ENCODE results near the gene NKD2. TPM values are rescaled to one million over a fixed set of nuclear protein-coding genes. Genes with fewer than 3 reads are reported as not detected.

NKD2 gene
- polyA plus RNA-seq, 1 of the 3 experiments (the other 2 are of a cell fraction), result not detected

DNA sequence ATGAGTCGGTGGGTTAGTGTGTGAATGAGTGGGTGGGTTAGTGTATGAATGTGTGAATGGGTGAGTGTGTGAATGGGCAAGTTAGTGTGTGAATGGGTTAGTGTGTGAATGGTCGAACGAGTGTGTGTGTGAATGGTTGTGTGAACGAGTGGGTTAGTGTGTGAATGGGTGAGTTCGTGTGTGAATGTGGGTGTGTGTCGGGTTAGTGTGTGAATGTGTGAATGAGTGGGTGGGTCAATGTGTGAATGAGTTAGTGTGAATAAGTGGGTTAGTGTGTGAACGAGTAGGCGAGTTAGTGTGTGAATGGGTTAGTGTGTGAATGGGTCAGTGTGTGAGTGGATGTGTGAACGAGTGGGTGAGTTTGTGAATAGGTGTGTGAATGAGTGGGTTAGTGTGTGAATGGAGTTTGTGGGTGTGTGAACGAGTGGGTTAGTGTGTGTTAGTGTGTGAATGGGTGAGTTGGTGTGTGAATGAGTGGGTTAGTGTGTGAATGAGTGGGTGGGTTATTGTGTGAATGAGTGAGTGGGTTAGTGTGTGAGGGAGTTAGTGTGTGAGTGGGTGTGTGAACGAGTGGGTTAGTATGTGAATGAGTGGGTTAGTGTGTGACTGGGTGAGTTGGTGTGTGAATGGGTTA lies 38.8 kb downstream of the NKD2 start:
- Histone ChIP-seq H3K9me3 (no peaks in the 10 kb centered on the region), H3K4me3 (ENCODE audit: low read depth in 2 of 2, low read length in 1 of 2) (no peak overlapping the region), H3K4me1 (ENCODE audit: control insufficient read depth in 1 of 2, insufficient read depth in 2 of 2, low read depth in 1 of 2, low read length in 1 of 2) (peaks cover 0 to 3% of the 10 kb centered on the region in 2 experiments; a peak in 1 of 4 replicates), H3F3A (replicated peaks; ENCODE audit: insufficient read depth) (no peaks in the 10 kb centered on the region), H3K4me2 (no peak overlapping the region), H2AFZ (ENCODE audit: low read depth) (no peak overlapping the region), H3K9ac (no peak overlapping the region), H3K36me3 (replicated peaks in 1 of 2; ENCODE audit: control insufficient read depth in 1 of 2, insufficient read depth in 2 of 2, low read length in 1 of 2) (no peaks in the 10 kb centered on the region), H3K27me3 (ENCODE audit: insufficient read depth) (no peaks in the 10 kb centered on the region), H3K27ac (ENCODE audit: low read depth in 2 of 2, low read length in 1 of 2) (no peak overlapping the region), H3K9me2 (no peaks in the 10 kb centered on the region), H4K20me1 (ENCODE audit: insufficient read depth) (no peaks in the 10 kb centered on the region), H3K79me2 (ENCODE audit: insufficient read depth) (no peaks in the 10 kb centered on the region)
- DNase-seq, result no peak
- ChIA-PET CTCF (no interaction called here), POLR2A (no interaction called here)
- WGBS (ENCODE audit: low lambda C conversion rate), result 64% methylated on average over 11 of the region's 11 CpGs
- TF ChIP-seq FOSL2 (IDR thresholded peaks at IDR 0.05; ENCODE audit: borderline replicate concordance, low read depth), result no peak
- TF ChIP-seq TEAD4 (IDR thresholded peaks at IDR 0.05; ENCODE audit: borderline replicate concordance, insufficient read depth), result no peak
- TF ChIP-seq FOXM1 (IDR thresholded peaks at IDR 0.05; ENCODE audit: low read depth), result no peak
- TF ChIP-seq POLR2AphosphoS5 (IDR thresholded peaks at IDR 0.05; ENCODE audit: low read depth, low read length), result no peak
- TF ChIP-seq NRF1 (IDR thresholded peaks at IDR 0.05; ENCODE audit: low read depth, low read length), result no peak
- no peak for TF ChIP-seq FOXJ3 (CRISPR knock-in tag; IDR thresholded peaks at IDR 0.05)
- TF ChIP-seq, protein P1, sequence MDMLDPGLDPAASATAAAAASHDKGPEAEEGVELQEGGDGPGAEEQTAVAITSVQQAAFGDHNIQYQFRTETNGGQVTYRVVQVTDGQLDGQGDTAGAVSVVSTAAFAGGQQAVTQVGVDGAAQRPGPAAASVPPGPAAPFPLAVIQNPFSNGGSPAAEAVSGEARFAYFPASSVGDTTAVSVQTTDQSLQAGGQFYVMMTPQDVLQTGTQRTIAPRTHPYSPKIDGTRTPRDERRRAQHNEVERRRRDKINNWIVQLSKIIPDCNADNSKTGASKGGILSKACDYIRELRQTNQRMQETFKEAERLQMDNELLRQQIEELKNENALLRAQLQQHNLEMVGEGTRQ (IDR thresholded peaks at IDR 0.05; ENCODE audit: borderline replicate concordance, low read depth, low read length), result no peak
- TF ChIP-seq, protein P2, sequence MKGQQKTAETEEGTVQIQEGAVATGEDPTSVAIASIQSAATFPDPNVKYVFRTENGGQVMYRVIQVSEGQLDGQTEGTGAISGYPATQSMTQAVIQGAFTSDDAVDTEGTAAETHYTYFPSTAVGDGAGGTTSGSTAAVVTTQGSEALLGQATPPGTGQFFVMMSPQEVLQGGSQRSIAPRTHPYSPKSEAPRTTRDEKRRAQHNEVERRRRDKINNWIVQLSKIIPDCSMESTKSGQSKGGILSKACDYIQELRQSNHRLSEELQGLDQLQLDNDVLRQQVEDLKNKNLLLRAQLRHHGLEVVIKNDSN (IDR thresholded peaks at IDR 0.05; ENCODE audit: borderline replicate concordance, low read depth), result no peak
- TF ChIP-seq SIN3A (IDR thresholded peaks at IDR 0.05; ENCODE audit: borderline replicate concordance, low read depth, low read length), result no peak
- no peak for TF ChIP-seq TAF1 (IDR thresholded peaks at IDR 0.05; ENCODE audit: borderline replicate concordance, low read depth, low read length)
- TF ChIP-seq NFIC (IDR thresholded peaks at IDR 0.05; ENCODE audit: borderline replicate concordance), result no peak
- TF ChIP-seq EZH2phosphoT487 (IDR thresholded peaks at IDR 0.05; ENCODE audit: borderline replicate concordance, low read depth), result no peak
- no peak for TF ChIP-seq RCOR1 (IDR thresholded peaks at IDR 0.05; ENCODE audit: low read length)

DNA sequence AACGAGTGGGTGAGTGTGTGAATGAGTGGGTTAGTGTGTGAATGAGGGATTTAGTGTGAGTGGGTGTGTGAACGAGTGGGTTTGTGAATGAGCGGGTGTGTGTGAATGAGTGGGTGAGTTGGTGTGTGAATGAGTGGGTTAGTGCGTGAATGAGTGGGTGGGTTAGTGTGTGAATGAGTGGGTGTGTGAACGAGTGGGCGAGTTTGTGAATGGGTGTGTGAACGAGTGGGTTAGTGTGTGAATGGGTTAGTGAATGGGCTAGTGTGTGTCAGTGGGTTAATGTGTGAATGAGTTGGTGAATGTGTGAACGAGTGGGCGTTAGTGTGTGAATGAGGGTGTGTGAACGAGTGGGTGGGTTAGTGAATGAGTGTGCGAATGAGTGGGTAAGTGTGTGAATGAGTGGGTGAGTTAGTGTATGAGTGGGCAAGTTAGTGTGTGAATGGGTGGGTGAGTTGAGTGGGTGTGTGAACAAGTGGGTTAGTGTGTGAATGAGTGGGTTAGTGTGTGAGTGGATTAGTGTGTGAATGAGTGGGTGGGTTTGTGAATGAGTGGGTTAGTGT lies 39.6 kb downstream of the NKD2 start:
- Histone ChIP-seq H3K27me3 (ENCODE audit: insufficient read depth) (no peaks in the 10 kb centered on the region), H3K9me2 (no peaks in the 10 kb centered on the region), H3K36me3 (replicated peaks in 1 of 2; ENCODE audit: control insufficient read depth in 1 of 2, insufficient read depth in 2 of 2, low read length in 1 of 2) (no peaks in the 10 kb centered on the region), H3K9me3 (no peaks in the 10 kb centered on the region), H3K79me2 (ENCODE audit: insufficient read depth) (no peaks in the 10 kb centered on the region), H4K20me1 (ENCODE audit: insufficient read depth) (no peaks in the 10 kb centered on the region), H3K4me2 (no peak overlapping the region), H3F3A (replicated peaks; ENCODE audit: insufficient read depth) (no peaks in the 10 kb centered on the region), H3K4me1 (ENCODE audit: control insufficient read depth in 1 of 2, insufficient read depth in 2 of 2, low read depth in 1 of 2, low read length in 1 of 2) (peaks cover 0 to 3% of the 10 kb centered on the region in 2 experiments; a peak in 1 of 4 replicates), H3K27ac (ENCODE audit: low read depth in 2 of 2, low read length in 1 of 2) (no peak overlapping the region), H3K9ac (no peak overlapping the region), H3K4me3 (ENCODE audit: low read depth in 2 of 2, low read length in 1 of 2) (no peak overlapping the region), H2AFZ (ENCODE audit: low read depth) (no peak overlapping the region)
- 72% methylated on average over 11 of the region's 11 CpGs for WGBS (ENCODE audit: low lambda C conversion rate)
- no peak for DNase-seq
- ChIA-PET CTCF (no interaction called here), POLR2A (no interaction called here)
- no peak for TF ChIP-seq EP300 (IDR thresholded peaks at IDR 0.05; ENCODE audit: borderline replicate concordance in 1 of 2, low read depth in 1 of 2, low read length in 1 of 2)
- TF ChIP-seq, protein P1 (IDR thresholded peaks at IDR 0.05; ENCODE audit: borderline replicate concordance, low read depth, low read length), result no peak
- TF ChIP-seq, protein P3, sequence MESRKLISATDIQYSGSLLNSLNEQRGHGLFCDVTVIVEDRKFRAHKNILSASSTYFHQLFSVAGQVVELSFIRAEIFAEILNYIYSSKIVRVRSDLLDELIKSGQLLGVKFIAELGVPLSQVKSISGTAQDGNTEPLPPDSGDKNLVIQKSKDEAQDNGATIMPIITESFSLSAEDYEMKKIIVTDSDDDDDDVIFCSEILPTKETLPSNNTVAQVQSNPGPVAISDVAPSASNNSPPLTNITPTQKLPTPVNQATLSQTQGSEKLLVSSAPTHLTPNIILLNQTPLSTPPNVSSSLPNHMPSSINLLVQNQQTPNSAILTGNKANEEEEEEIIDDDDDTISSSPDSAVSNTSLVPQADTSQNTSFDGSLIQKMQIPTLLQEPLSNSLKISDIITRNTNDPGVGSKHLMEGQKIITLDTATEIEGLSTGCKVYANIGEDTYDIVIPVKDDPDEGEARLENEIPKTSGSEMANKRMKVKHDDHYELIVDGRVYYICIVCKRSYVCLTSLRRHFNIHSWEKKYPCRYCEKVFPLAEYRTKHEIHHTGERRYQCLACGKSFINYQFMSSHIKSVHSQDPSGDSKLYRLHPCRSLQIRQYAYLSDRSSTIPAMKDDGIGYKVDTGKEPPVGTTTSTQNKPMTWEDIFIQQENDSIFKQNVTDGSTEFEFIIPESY (IDR thresholded peaks at IDR 0.05; ENCODE audit: borderline replicate concordance, low read depth), result no peak
- TF ChIP-seq GABPA (IDR thresholded peaks at IDR 0.05; ENCODE audit: low read depth), result no peak
- TF ChIP-seq EZH2phosphoT487 (IDR thresholded peaks at IDR 0.05; ENCODE audit: borderline replicate concordance, low read depth), result no peak
- no peak for TF ChIP-seq ELF1 (IDR thresholded peaks at IDR 0.05)
- no peak for TF ChIP-seq YY1 (IDR thresholded peaks at IDR 0.05; ENCODE audit: low read depth)
- no peak for TF ChIP-seq POLR2AphosphoS5 (IDR thresholded peaks at IDR 0.05; ENCODE audit: low read depth, low read length)
- no peak for TF ChIP-seq TCF12 (IDR thresholded peaks at IDR 0.05)
- TF ChIP-seq, protein P4, sequence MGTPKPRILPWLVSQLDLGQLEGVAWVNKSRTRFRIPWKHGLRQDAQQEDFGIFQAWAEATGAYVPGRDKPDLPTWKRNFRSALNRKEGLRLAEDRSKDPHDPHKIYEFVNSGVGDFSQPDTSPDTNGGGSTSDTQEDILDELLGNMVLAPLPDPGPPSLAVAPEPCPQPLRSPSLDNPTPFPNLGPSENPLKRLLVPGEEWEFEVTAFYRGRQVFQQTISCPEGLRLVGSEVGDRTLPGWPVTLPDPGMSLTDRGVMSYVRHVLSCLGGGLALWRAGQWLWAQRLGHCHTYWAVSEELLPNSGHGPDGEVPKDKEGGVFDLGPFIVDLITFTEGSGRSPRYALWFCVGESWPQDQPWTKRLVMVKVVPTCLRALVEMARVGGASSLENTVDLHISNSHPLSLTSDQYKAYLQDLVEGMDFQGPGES (IDR thresholded peaks at IDR 0.05; ENCODE audit: low read depth, low read length), result no peak
- TF ChIP-seq FOSL2 (IDR thresholded peaks at IDR 0.05; ENCODE audit: borderline replicate concordance, low read depth), result no peak
- no peak for TF ChIP-seq TEAD4 (IDR thresholded peaks at IDR 0.05; ENCODE audit: borderline replicate concordance, insufficient read depth)
- no peak for TF ChIP-seq RCOR1 (IDR thresholded peaks at IDR 0.05; ENCODE audit: low read length)
- no peak for TF ChIP-seq RXRA (IDR thresholded peaks at IDR 0.05; ENCODE audit: borderline replicate concordance, low read depth)
- no peak for TF ChIP-seq FOXM1 (IDR thresholded peaks at IDR 0.05; ENCODE audit: low read depth)
